Cardiac septum (tissue), 1 donor: ENCODE measurements around the gene DPPA5. TPM values are rescaled to one million over a fixed set of nuclear protein-coding genes. Genes with fewer than 3 reads are reported as not detected.
"Not testable (repeated sequence)": the region's sequence is repeated elsewhere in the genome, so short reads cannot be mapped to it uniquely, and the experiment has no call there.

Source experiments
- DNase-seq: peaks from one replicate; pipeline ENCODE4 v3.0.0-alpha.2; 2020; ENCODE audit warnings: low spot score
- intact Hi-C: fragments of 100-400 bp; cut with DNase I; formaldehyde crosslinking; loops from one replicate; pipeline ENCODE4 v1.14.0; 2022
- total RNA-seq: library from RNA; stranded (reverse); fragmentation: NEBNext Ultra II Directional; extraction: Animal tissue kit (Norgen Biotek cat#: 25700); gene quantifications from one replicate; pipeline ENCODE4 v1.2.1, GENCODE V29; 2021
- donor health status: DM: no; HTN: no; CAD: no.

The DPPA5 gene
- total RNA-seq, 1 donor from 2014 or later = not detected

- DNase-seq = no peak
- intact Hi-C loops = no loop called here
Measured at GRCh38 chr6:73367761-73368355, 13.8 kb upstream of the DPPA5 start.

GRCh38 chr6:73364549-73364948, 10.5 kb upstream of the DPPA5 start:
- intact Hi-C loops = no loop called here

GRCh38 chr6:73364121-73364520, 10.0 kb upstream of the DPPA5 start:
- intact Hi-C loops = no loop called here
- no peak for DNase-seq

More at GRCh38 chr6:73364549-73364948, 10.5 kb upstream of the DPPA5 start:
- no peak for DNase-seq

- intact Hi-C loops = no loop called here
- no peak for DNase-seq
Measured at GRCh38 chr6:73363537-73363875, 9.4 kb upstream of the DPPA5 start.

- intact Hi-C loops = no loop called here
- DNase-seq = no peak
Measured at GRCh38 chr6:73362869-73363536, 8.9 kb upstream of the DPPA5 start.

- no peak for DNase-seq
- intact Hi-C loops = no loop called here
Measured at GRCh38 chr6:73362358-73362757, 8.3 kb upstream of the DPPA5 start, which contains the start of gene KHDC3L. Gene KHDC3L (plus strand): TSS chr6:73362658. CDS start chr6:73362730, 72 bp downstream.

GRCh38 chr6:73349311-73349710, 4.8 kb downstream of the DPPA5 start:
- DNase-seq = no peak
- intact Hi-C loops = no loop called here

- intact Hi-C loops = no loop called here
- no peak for DNase-seq
Measured at GRCh38 chr6:73348550-73349204, 5.4 kb downstream of the DPPA5 start.

GRCh38 chr6:73343164-73343563, 10.9 kb downstream of the DPPA5 start:
- intact Hi-C loops = no loop called here
- no peak for DNase-seq

- intact Hi-C loops = no loop called here
- DNase-seq = no peak
Measured at GRCh38 chr6:73342174-73342573, 11.9 kb downstream of the DPPA5 start.

- no peak for DNase-seq
- intact Hi-C loops = no loop called here
Measured at GRCh38 chr6:73341335-73341734, 12.7 kb downstream of the DPPA5 start.

- no peak for DNase-seq
- intact Hi-C loops = no loop called here
Measured at GRCh38 chr6:73340048-73340447, 14.0 kb downstream of the DPPA5 start.

- intact Hi-C loops = no loop called here
- DNase-seq = no peak
Measured at GRCh38 chr6:73339340-73339739, 14.7 kb downstream of the DPPA5 start.

GRCh38 chr6:73329201-73329600, 24.9 kb downstream of the DPPA5 start:
- intact Hi-C loops = loop anchor here (10.0 kb wide), 1 partner anchor 914 kb away; no protein-coding TSS in a partner anchor
- no peak for DNase-seq

- intact Hi-C loops = loop anchor here (10.0 kb wide), 1 partner anchor 914 kb away; no protein-coding TSS in a partner anchor
- no peak for DNase-seq
Measured at GRCh38 chr6:73328790-73329189, 25.3 kb downstream of the DPPA5 start.

- DNase-seq = no peak
- intact Hi-C loops = loop anchor here (2.0 to 10.0 kb wide), 2 partner anchors 41 to 911 kb away; no protein-coding TSS in a partner anchor
Measured at GRCh38 chr6:73325656-73326055, 28.4 kb downstream of the DPPA5 start.

GRCh38 chr6:73323323-73323722, 30.8 kb downstream of the DPPA5 start:
- intact Hi-C loops = loop anchor here (10.0 kb wide), 1 partner anchor 909 kb away; no protein-coding TSS in a partner anchor
- no peak for DNase-seq

GRCh38 chr6:73314577-73315492, 39.2 kb downstream of the DPPA5 start:
- intact Hi-C loops = no loop called here
- DNase-seq = no peak

GRCh38 chr6:73310503-73310845, 43.6 kb downstream of the DPPA5 start:
- intact Hi-C loops, DNase-seq: not testable (repeated sequence)
